Endothelial cell of umbilical vein (primary cell): ENCODE measurements around the gene R3HDM1. TPM values are rescaled to one million over a fixed set of nuclear protein-coding genes. Genes with fewer than 3 reads are reported as not detected.

ENCODE experiments used
- BruUV-seq: library from RNA; stranded (reverse); fragments of 400-500 nt; replicated peaks from 2 replicates; lab custom pipeline; 2021; lab: Mats Ljungman, UMichigan
- CTCF ChIA-PET: fragments of 300-600, 350-600 bp; sonication (Branson Sonifier 250); formaldehyde crosslinking; loops from one replicate; lab custom pipeline; 2021; ENCODE audit warnings: antibody characterized with exemption, inconsistent platforms; lab: Charles Lee
- POLR2A ChIA-PET: fragments of 300-600, 350-600 bp; sonication (Branson Sonifier 250); formaldehyde crosslinking; loops from one replicate; lab custom pipeline; 2021; ENCODE audit warnings: antibody characterized with exemption, inconsistent platforms; lab: Charles Lee
- DNase-seq: peaks from one replicate; pipeline ENCODE4 v3.0.0-alpha.2; 2011; ENCODE audit warnings: low read depth, low spot score
- FAIRE-seq: peaks from 2 replicates; lab custom pipeline; 2011; peaks lifted over from hg19 to GRCh38; lab: Jason Lieb, UNC
- H2AFZ ChIP-seq: 2 replicates; pipeline ENCODE4 v1.6.0; 2012; ENCODE audit warnings: low read depth, low read length, control low read depth, inconsistent platforms
- H3K27ac ChIP-seq: 2 replicates; pipeline ENCODE4 v1.5.1; 2011; ENCODE audit warnings: low read depth, mild to moderate bottlenecking, control low read depth, low read length, moderate library complexity; ENCODE audit not compliant: insufficient read depth
- H3K27me3 ChIP-seq, 2 experiments: 2 replicates each; pipeline versions ENCODE4 v1.6.0 to v1.6.1; 2011; ENCODE audit warnings: low read length in 2 of 2, mixed read lengths in 1 of 2; ENCODE audit not compliant: control insufficient read depth in 2 of 2, insufficient read depth in 2 of 2
- H3K36me3 ChIP-seq, 2 experiments: 2 replicates in 1 of 2; 3 replicates in 1 of 2; pipeline ENCODE4 v1.5.1; 2011; ENCODE audit warnings: low read length in 2 of 2, mild to moderate bottlenecking in 1 of 2, moderate library complexity in 1 of 2; ENCODE audit not compliant: control insufficient read depth in 2 of 2, insufficient read depth in 2 of 2; ENCODE audit errors: extremely low read depth in 1 of 2
- H3K4me1 ChIP-seq: 3 replicates; pipeline ENCODE4 v1.5.1; 2011; ENCODE audit warnings: mild to moderate bottlenecking, low read length; ENCODE audit not compliant: control insufficient read depth, insufficient read depth; ENCODE audit errors: extremely low read depth
- H3K4me2 ChIP-seq: 2 replicates; pipeline ENCODE4 v1.6.1; 2011; ENCODE audit warnings: low read length, control low read depth, mixed read lengths; ENCODE audit not compliant: insufficient read depth
- H3K4me3 ChIP-seq, 3 experiments: fragments of 200-600 bp in 1 of 3; sonication (generic), shearing (Covaris generic) in 1 of 3; replicated peaks in 1 of 3; 2 replicates each; pipeline ENCODE4 v1.5.1; 2011 to 2016; ENCODE audit warnings: control low read depth in 3 of 3, low read length in 3 of 3, mild to moderate bottlenecking in 2 of 3, inconsistent platforms in 1 of 3, low read depth in 1 of 3, moderate library complexity in 1 of 3; ENCODE audit not compliant: insufficient read depth in 1 of 3
- H3K79me2 ChIP-seq: 2 replicates; pipeline ENCODE4 v1.6.0; 2012; ENCODE audit warnings: low read length, inconsistent platforms; ENCODE audit not compliant: control insufficient read depth, insufficient read depth
- H3K9ac ChIP-seq: replicated peaks from 2 replicates; pipeline ENCODE3; 2011; ENCODE audit warnings: low read length, control low read depth; ENCODE audit not compliant: insufficient read depth; ENCODE audit errors: extremely low read depth
- H3K9me1 ChIP-seq: replicated peaks from 3 replicates; pipeline ENCODE4 v1.6.0; 2011; ENCODE audit warnings: mild to moderate bottlenecking, low read length; ENCODE audit not compliant: control insufficient read depth, insufficient read depth; ENCODE audit errors: extremely low read depth
- H3K9me3 ChIP-seq: replicated peaks from 2 replicates; pipeline ENCODE4 v1.5.1; 2012; ENCODE audit warnings: low read length, inconsistent platforms; ENCODE audit not compliant: control insufficient read depth, insufficient read depth
- H4K20me1 ChIP-seq: replicated peaks from 2 replicates; pipeline ENCODE3; 2011; ENCODE audit warnings: mild to moderate bottlenecking, low read length; ENCODE audit not compliant: control insufficient read depth, insufficient read depth; ENCODE audit errors: extremely low read depth
- CTCF ChIP-seq, 2 donors: IDR thresholded peaks; 1 replicate in 1 of 2; 2 replicates in 1 of 2; pipeline ENCODE4 v1.5.1; 2011; ENCODE audit warnings: low read length in 2 of 2, mild to moderate bottlenecking in 2 of 2, moderate library complexity in 2 of 2, control low read depth in 1 of 2, inconsistent platforms in 1 of 2, low read depth in 1 of 2; ENCODE audit not compliant: insufficient read depth in 1 of 2; ENCODE audit errors: extremely low read depth in 1 of 2
- GATA2 ChIP-seq: IDR thresholded peaks from 2 replicates; pipeline ENCODE4 v1.7.0; 2011; ENCODE audit warnings: low read depth, mild to moderate bottlenecking, moderate library complexity, mixed read lengths, low read length; ENCODE audit not compliant: insufficient read length, insufficient read depth
- JUN ChIP-seq: IDR thresholded peaks from 2 replicates; pipeline ENCODE4 v1.6.1; 2011; ENCODE audit warnings: borderline replicate concordance, low read depth; ENCODE audit not compliant: insufficient read length, insufficient read depth
- MAX ChIP-seq: IDR thresholded peaks from 2 replicates; pipeline ENCODE4 v1.6.1; 2011; ENCODE audit not compliant: insufficient read depth, insufficient read length
- POLR2A ChIP-seq: IDR thresholded peaks from 2 replicates; pipeline ENCODE4 v1.6.1; 2012; ENCODE audit warnings: low read depth, mild to moderate bottlenecking, control low read depth, low read length
- POLR2AphosphoS5 ChIP-seq: IDR thresholded peaks from 2 replicates; pipeline ENCODE4 v1.6.1; 2012; ENCODE audit warnings: low read depth, mild to moderate bottlenecking, control low read depth, low read length, moderate library complexity; ENCODE audit not compliant: insufficient read depth
- dilution Hi-C: fragments of 300-500 bp; cut with MboI; formaldehyde crosslinking; loops from one replicate; pipeline ENCODE4 v1.15.0; 2019; ENCODE audit warnings: low sequenced_read_pairs; ENCODE audit not compliant: extremely low pct_ligation_motif_present
- intact Hi-C: fragments of 100-400 bp; cut with micrococcal nuclease; formaldehyde crosslinking; loops from one replicate; pipeline ENCODE4 v1.10.0; 2022
- polyA plus RNA-seq, 4 experiments: library from polyadenylated mRNA; depleted of rRNA in 3 of 4; stranded (reverse) in 3 of 4; unstranded in 1 of 4; fragments of >200 nt; gene quantifications; 2 replicates each; pipeline versions ENCODE4 v1.2.1 to v1.2.3, GENCODE V29; 2011 to 2012; ENCODE audit warnings: missing spikeins in 1 of 4
- total RNA-seq: library from RNA; stranded (reverse); gene quantifications from 2 replicates; pipeline ENCODE4 v1.2.3, GENCODE V29; 2021

Gene R3HDM1
- total and polyA plus RNA-seq, 2 donors (not counting 3 experiments of a cell fraction or from before 2014, with no cell fraction given) = 36.6 to 61.8 TPM

- Histone ChIP-seq H4K20me1 (peaks cover 8% of the 10 kb centered on the region), H3K9me3 (no peaks in the 10 kb centered on the region), H3K9me1 (no peaks in the 10 kb centered on the region), H3K27ac (peak overlapping the region; percentile 18), H3K27me3 (no peaks in the 10 kb centered on the region), H3K4me2 (peak overlapping the region; percentile 100), H3K4me1 (peaks cover 29% of the 10 kb centered on the region), H3K79me2 (peaks cover 70% of the 10 kb centered on the region), H2AFZ (no peak overlapping the region), H3K4me3 (peak overlapping the region in 1 of 3 experiments; percentile 98), H3K9ac (no peak overlapping the region), H3K36me3 (peaks cover 4 to 8% of the 10 kb centered on the region in 2 experiments)
- peak; percentile 46 for FAIRE-seq
- peak; percentile 30 for DNase-seq
- BruUV-seq = no TSS peak
- ChIA-PET POLR2A (no interaction called here), CTCF (interaction anchor here (0.9 to 1.7 kb wide), 7 partner anchors 11 to 756 kb away, joined by 3 to 6 read pairs (median 4); no protein-coding TSS in a partner anchor)
- dilution Hi-C loops (no loop called here), intact Hi-C loops (loop anchor here (5.0 kb wide), 1 partner anchor 132 kb away; the partner anchor contains the start of gene MCM6)
- TF ChIP-seq POLR2A (no peak), CTCF (IDR thresholded peaks at IDR 0.05; ENCODE audit: extremely low read depth in 1 of 2, insufficient read depth in 1 of 2, low read depth in 1 of 2, low read length in 2 of 2) (peak in 1 of 2 donors; percentile 9), GATA2 (no peak), POLR2AphosphoS5 (no peak), JUN (no peak), MAX (no peak)
Measured at GRCh38 chr2:135744760-135745314, 213.6 kb downstream of the R3HDM1 start.
